Measurements from ENCODE around the gene SLC11A2. TPM values are rescaled to one million over a fixed set of nuclear protein-coding genes. Genes with fewer than 3 reads are reported as not detected.
"Not testable (repeated sequence)": the region's sequence is repeated elsewhere in the genome, so short reads cannot be mapped to it uniquely, and the experiment has no call there.

The SLC11A2 gene
- total RNA-seq, 1 donor from 2014 or later: 36.8 TPM

- no peak for DNase-seq
These were observed 35.9 kb downstream of the SLC11A2 start for GRCh38 chr12:50990147-50990727.

DNA sequence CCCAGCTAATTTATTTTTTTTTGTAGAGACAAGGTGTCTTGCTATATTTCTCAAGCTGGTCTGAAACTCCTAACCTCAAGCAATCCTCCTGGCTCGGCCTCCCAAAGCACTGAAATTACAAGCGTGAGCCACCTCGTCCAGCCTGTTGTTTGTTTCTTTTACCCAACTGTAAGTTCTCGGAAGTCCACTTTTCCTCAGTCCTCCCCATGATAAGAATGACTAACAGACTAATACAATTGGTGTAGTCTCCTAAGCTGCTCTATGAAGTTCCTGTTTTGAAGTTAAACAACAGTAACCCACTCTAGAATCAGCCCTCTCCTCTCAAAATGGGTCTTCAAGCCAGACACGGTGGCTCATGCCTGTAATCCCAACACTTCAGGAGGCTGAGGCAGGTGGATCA is 37.3 kb downstream of the SLC11A2 start:
- DNase-seq: peak; percentile 71

- DNase-seq: no peak
These were observed 38.1 kb downstream of the SLC11A2 start for GRCh38 chr12:50988051-50988450.

GRCh38 chr12:50986966-50987737 is 39.0 kb downstream of the SLC11A2 start:
- peak; percentile 86 for DNase-seq

DNA sequence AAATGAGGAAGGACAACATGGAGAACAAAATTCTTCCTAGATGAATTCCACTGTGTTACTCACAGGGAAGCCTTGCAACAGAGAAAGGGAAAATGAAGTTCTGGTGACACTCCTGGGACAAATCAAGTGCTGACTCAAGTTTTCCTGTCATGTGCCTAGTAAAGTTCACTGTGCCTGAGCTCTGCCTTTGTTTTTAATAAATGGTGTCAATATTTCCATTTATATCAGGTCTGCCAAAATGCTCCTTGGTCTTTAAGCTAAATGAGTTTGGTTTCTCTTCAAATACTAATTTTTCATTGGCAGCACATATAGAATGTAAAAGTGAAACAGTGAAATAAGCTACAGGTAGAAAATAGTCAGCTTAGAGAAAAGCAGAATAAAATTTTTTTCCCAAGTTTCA is 40.9 kb downstream of the SLC11A2 start:
- peak; percentile 94 for DNase-seq

DNA sequence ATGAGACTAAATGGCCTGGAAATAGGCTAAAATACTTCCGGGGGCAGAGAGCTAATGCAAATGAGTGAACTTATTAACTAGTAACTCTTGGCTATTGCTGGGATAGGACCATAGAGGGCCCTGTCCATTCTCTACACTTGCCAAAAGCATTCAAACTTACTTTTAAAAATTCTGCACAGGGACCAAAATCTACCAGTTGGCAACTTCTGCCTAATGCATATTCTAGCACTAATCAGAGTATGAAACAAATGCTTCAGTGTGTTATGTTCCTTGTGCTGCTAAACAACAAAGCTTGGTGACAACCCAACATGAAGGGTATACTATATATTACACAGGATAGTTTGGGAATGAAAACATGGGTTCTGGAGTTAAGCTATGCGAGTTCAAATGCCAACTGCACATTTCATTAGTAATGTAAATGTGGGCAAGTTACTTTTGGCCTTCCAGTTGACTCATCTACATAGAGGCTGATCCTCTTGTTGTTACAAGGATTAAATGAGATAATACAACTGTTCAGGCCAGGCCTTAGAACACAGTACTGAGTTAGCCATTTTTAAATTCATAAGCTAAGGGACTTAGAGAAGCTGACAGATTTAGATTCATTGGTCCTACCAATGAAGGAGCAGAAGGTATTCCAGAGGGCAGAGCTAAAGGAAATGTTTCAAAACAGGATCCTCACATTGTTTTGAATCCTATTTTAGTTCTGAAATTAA is 41.4 kb downstream of the SLC11A2 start:
- no peak for DNase-seq

GRCh38 chr12:50981319-50982239 is 44.6 kb downstream of the SLC11A2 start:
- peak; percentile 63 for DNase-seq

GRCh38 chr12:50980545-50980944 is 45.6 kb downstream of the SLC11A2 start:
- DNase-seq: no peak

- DNase-seq: no peak
These were observed 46.7 kb downstream of the SLC11A2 start for GRCh38 chr12:50979369-50980052.

GRCh38 chr12:50971946-50972345 is 54.2 kb downstream of the SLC11A2 start:
- no peak for DNase-seq

GRCh38 chr12:50964432-50964831 is 61.8 kb downstream of the SLC11A2 start:
- DNase-seq: no peak

- DNase-seq: no peak
These were observed 64.5 kb downstream of the SLC11A2 start for GRCh38 chr12:50961708-50962107.

GRCh38 chr12:50960130-50960529 is 66.1 kb downstream of the SLC11A2 start:
- DNase-seq: no peak

DNA sequence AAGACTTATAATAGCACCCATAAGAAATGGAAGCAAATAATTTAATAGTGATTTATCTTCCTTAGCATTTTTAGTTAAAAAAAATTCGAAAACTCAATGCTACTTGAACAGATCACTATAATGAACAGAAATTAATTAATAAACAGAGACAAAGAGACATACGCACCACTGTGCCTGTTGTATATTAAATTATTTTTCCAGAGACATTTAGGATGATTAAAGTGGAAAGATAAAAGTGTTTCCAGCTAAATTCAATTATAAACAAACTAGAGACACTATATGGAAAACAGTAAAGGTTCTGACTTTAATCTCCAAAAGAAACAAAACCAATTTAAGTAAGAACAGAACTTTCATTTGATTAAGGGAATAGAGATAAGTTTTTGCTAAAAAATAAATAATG is 70.5 kb downstream of the SLC11A2 start:
- DNase-seq: no peak

DNA sequence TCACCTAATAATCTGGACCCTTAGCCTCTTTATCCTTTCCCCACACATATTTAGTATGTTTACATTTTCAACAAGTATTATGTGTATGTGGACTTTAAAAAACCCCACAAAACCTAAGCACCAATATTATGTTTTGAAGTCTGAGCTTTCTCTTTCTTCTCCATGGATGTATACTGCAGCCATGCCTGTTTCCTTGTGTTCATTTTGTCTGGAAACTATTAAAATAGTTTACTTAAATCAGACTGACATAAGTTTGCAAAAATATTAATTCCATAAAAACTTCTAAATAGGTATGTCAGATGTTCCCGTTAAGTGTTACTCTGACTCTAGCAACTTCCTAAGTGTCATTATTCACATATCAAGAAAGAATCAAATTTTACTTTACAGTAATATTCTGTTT is 70.9 kb downstream of the SLC11A2 start:
- no peak for DNase-seq

DNA sequence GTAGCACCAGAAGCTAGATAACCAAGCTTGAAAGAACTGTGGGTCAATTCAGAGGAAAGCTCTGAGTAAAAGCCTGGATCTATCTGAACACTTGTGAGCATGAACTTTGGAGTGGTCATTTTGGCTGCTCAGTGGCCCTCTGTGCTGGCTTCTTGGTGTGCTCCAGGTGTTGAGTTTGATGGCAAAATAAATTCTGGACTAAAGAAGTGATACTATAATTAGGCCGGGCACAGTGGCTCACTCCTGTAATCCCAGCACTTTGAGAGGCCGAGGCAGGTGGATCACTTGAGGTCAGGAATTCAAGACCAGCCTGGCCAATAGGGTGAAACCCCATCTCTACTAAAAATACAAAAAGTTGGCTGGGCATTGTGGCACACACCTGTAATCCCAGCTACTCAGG is 71.4 kb downstream of the SLC11A2 start:
- DNase-seq: not testable (repeated sequence)

GRCh38 chr12:50953047-50953446 is 73.1 kb downstream of the SLC11A2 start:
- DNase-seq: no peak

- DNase-seq: no peak
These were observed 73.7 kb downstream of the SLC11A2 start, which contains the start of gene HIGD1C for GRCh38 chr12:50952510-50952909. Gene HIGD1C, plus strand, starts transcription at chr12:50952544. Its CDS starts 1,455 bp downstream, at chr12:50953999.

GRCh38 chr12:50951112-50951511 is 75.1 kb downstream of the SLC11A2 start:
- DNase-seq: no peak

DNA sequence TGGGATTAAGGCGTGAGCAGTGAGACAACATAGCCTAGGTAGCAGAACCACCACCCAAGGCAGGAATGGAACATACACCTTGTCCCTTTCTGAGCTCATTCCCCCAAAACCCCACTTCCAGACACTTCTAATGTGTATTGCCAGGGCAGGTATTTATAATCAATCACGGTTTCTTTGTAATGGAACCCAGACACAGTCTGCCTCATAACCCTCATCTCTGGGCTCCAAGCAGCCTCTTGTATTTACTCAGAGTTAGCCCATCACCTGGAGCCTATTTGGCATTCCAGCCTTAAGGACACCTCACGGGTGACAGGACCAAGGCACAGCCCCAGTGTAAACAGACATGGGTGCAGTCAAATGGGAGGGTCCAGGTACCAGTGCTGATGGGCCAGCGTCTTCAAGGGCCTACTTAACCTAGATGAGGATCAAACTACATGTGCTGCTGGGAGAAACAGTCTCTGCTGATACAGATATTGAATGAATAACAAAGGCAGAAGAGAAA is 76.3 kb downstream of the SLC11A2 start:
- no peak for DNase-seq

DNA sequence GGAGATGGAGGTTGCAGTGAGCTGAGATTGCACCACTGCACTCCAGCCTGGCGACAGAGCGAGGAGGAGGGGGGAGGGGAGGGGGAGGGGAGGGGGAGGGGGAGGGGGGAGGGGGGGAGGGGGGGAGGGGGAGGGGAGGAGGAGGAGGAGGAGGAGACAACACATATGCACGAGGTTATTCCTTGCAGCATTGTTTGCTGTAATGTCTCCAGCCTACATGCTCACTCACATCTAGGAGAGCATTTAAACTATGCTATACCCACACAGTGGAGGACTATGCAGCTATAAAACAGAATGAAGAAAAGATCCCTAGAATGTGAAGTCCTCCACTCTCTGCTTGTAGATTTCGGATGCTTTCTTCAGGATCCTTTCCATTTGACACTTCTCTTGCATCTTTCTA is 77.4 kb downstream of the SLC11A2 start:
- no peak for DNase-seq

All from dermis blood vessel endothelial cell (primary cell).